Renal pelvis (tissue), 3 donors: ENCODE data around the gene OR6C75. TPM values are rescaled to one million over a fixed set of nuclear protein-coding genes. Genes with fewer than 3 reads are reported as not detected.

ENCODE experiments used
- polyA plus RNA-seq, 3 donors: library from polyadenylated mRNA; unstranded; fragments of 120-200 nt; gene quantifications; one replicate each; pipeline ENCODE4 v1.2.1, GENCODE V29; 2013; ENCODE audit not compliant: insufficient read length in 3 of 3

Gene OR6C75
- polyA plus RNA-seq, 3 donors = 0.09 TPM; not detected in 2

Other genes starting within 250 kb of the OR6C75 start
- not detected for gene OR9K2, start 236.6 kb upstream of the OR6C75 start, polyA plus RNA-seq
- not detected for gene OR10A7, start 141.9 kb upstream of the OR6C75 start, polyA plus RNA-seq
- gene OR6C74, start 118.4 kb upstream of the OR6C75 start, polyA plus RNA-seq = not detected
- gene OR6C6, start 66.4 kb upstream of the OR6C75 start, polyA plus RNA-seq = under 1 TPM in 1 of 3 donors, not detected in 2; 0.19 TPM
- not detected for gene OR6C1, start 48.6 kb upstream of the OR6C75 start, polyA plus RNA-seq
- gene OR6C3, start 32.2 kb upstream of the OR6C75 start, polyA plus RNA-seq = not detected
- not detected for gene OR6C65, start 37.6 kb downstream of the OR6C75 start, polyA plus RNA-seq
- gene OR6C76, start 63.3 kb downstream of the OR6C75 start, polyA plus RNA-seq = not detected
- not detected for gene OR6C2, start 81.1 kb downstream of the OR6C75 start, polyA plus RNA-seq
- not detected for gene OR6C70, start 107.2 kb downstream of the OR6C75 start, polyA plus RNA-seq
- gene OR6C68, start 129.4 kb downstream of the OR6C75 start, polyA plus RNA-seq = not detected
- gene OR6C4, start 186.6 kb downstream of the OR6C75 start, polyA plus RNA-seq = under 1 TPM in 1 of 3 donors, not detected in 2; 0.04 TPM
- not detected for gene OR2AP1, start 209.5 kb downstream of the OR6C75 start, polyA plus RNA-seq